Hepatocyte (in vitro differentiated cells): Measurements from ENCODE around the gene SFMBT2. TPM values are rescaled to one million over a fixed set of nuclear protein-coding genes. Genes with fewer than 3 reads are reported as not detected.

Source experiments
- DNase-seq: peaks from one replicate; pipeline ENCODE4 v3.0.0-alpha.2; 2016; ENCODE audit warnings: low spot score
- H2AFZ ChIP-seq: fragments of 200-600 bp; sonication (generic); 2 replicates; pipeline ENCODE4 v1.6.0; 2016; ENCODE audit warnings: antibody characterized with exemption, mild to moderate bottlenecking
- H3K27ac ChIP-seq: fragments of 200-600 bp; sonication (generic); 2 replicates; pipeline ENCODE4 v1.5.1; 2016; ENCODE audit warnings: mild to moderate bottlenecking
- H3K27me3 ChIP-seq: fragments of 200-600 bp; sonication (generic); 2 replicates; pipeline ENCODE4 v1.6.1; 2016
- H3K36me3 ChIP-seq: fragments of 200-600 bp; sonication (generic); replicated peaks from 2 replicates; pipeline ENCODE4 v1.5.1; 2016; ENCODE audit warnings: low read depth; ENCODE audit not compliant: insufficient read depth
- H3K4me1 ChIP-seq: fragments of 200-600 bp; sonication (generic); 2 replicates; pipeline ENCODE4 v1.5.1; 2016; ENCODE audit warnings: mild to moderate bottlenecking, moderate library complexity; ENCODE audit not compliant: insufficient read depth
- H3K4me2 ChIP-seq: fragments of 200-600 bp; sonication (generic); 2 replicates; pipeline ENCODE4 v1.6.0; 2016
- H3K4me3 ChIP-seq: fragments of 200-600 bp; sonication (generic); 2 replicates; pipeline ENCODE4 v1.5.1; 2016; ENCODE audit warnings: mild to moderate bottlenecking
- H3K79me2 ChIP-seq: fragments of 200-600 bp; sonication (generic); 2 replicates; pipeline ENCODE4 v1.6.0; 2017; ENCODE audit warnings: mild to moderate bottlenecking
- H3K9me2 ChIP-seq: fragments of 200-600 bp; sonication (generic); replicated peaks from 2 replicates; pipeline ENCODE4 v1.6.0; 2017; ENCODE audit warnings: mild to moderate bottlenecking; ENCODE audit not compliant: insufficient read depth
- H3K9me3 ChIP-seq: fragments of 200-600 bp; sonication (generic); 2 replicates; pipeline ENCODE4 v1.5.1; 2016; ENCODE audit warnings: low read depth, mild to moderate bottlenecking
- H4K20me1 ChIP-seq: fragments of 200-600 bp; sonication (generic); 2 replicates; pipeline ENCODE4 v1.6.0; 2016; ENCODE audit warnings: mild to moderate bottlenecking; ENCODE audit not compliant: insufficient read depth, poor library complexity, severe bottlenecking
- EZH2 ChIP-seq: fragments of 200-600 bp; sonication (generic); IDR thresholded peaks from 2 replicates; pipeline ENCODE4 v1.6.1; 2016; ENCODE audit warnings: antibody characterized with exemption, mild to moderate bottlenecking, borderline replicate concordance
- EZH2phosphoT487 ChIP-seq: fragments of 200-600 bp; sonication (generic); IDR thresholded peaks from one replicate; pipeline ENCODE4 v1.6.1; 2018; ENCODE audit warnings: antibody characterized with exemption, mild to moderate bottlenecking, low read depth, moderate library complexity; ENCODE audit not compliant: unreplicated experiment, severe bottlenecking
- WGBS: methylation state at CpG from one replicate; pipeline ENCODE4 v1.1.6; 2016; ENCODE audit warnings: low lambda C conversion rate; ENCODE audit errors: missing lambda C conversion rate; 5-methylcytosine and 5-hydroxymethylcytosine counted together
- polyA plus RNA-seq: library from polyadenylated mRNA; unstranded; fragments of >200 nt; fragmentation: Nextera tagmentation; extraction: Ambion mirVana; gene quantifications from 2 replicates; pipeline ENCODE4 v1.2.1, GENCODE V29; 2016
- total RNA-seq: library from RNA; depleted of rRNA; stranded (reverse); fragments of >200 nt; gene quantifications from 2 replicates; pipeline ENCODE4 v1.2.3, GENCODE V29; 2014
- TF ChIP-seq, protein P1 (sequence below): fragments of 200-600 bp; sonication (generic); IDR thresholded peaks from 2 replicates; pipeline ENCODE4 v1.5.1; 2016; ENCODE audit warnings: antibody characterized with exemption, mild to moderate bottlenecking; ENCODE audit not compliant: poor library complexity

SFMBT2 gene
- total and polyA plus RNA-seq, 2 experiments from 2014 or later, result 1.1 to 3.8 TPM

DNA sequence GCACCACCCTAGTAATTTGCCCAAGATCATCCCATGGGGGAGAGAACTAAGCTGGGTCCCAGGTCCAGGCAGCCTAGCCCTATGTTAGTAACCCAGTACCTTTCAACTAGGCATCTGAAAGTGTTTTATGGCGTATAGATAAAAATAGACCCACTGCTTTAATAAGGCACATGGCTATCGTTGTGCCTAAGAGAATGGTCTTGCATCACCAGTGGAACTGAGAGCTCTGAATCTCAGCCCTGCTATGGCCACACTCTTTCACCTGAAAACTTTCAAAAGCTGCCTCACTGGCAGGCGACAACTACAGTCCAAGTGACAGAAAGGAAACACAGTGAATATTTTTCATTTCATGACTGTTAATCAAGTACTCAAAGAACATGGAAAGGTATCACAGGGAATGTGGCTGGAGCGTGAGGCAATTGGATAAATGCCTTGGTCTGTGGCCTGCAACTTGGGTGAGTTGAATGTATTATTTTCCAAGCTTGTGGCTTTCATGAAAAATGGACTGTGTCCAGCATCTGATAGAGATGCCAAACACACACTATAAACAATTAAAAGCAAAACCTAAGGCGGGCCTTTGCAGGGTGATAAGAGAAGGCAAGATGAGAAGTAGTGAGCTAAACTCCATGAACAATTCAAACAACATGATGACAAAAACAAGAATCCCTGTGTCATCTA lies 18.0 kb upstream of the SFMBT2 start:
- no peaks in the 10 kb centered on the region for H3K9me3 ChIP-seq
- no peaks in the 10 kb centered on the region for H3K79me2 ChIP-seq
- H4K20me1 ChIP-seq, result no peaks in the 10 kb centered on the region
- H3K4me2 ChIP-seq, result no peak overlapping the region
- no peaks in the 10 kb centered on the region for H3K36me3 ChIP-seq
- peaks cover 25% of the 10 kb centered on the region for H3K27me3 ChIP-seq
- H3K4me3 ChIP-seq, result no peak overlapping the region
- 83% methylated on average over 5 of the region's 5 CpGs for WGBS
- H3K9me2 ChIP-seq, result no peaks in the 10 kb centered on the region
- H3K4me1 ChIP-seq, result no peaks in the 10 kb centered on the region
- TF ChIP-seq EZH2phosphoT487 (no peak), EZH2 (no peak)
- TF ChIP-seq, protein P1, sequence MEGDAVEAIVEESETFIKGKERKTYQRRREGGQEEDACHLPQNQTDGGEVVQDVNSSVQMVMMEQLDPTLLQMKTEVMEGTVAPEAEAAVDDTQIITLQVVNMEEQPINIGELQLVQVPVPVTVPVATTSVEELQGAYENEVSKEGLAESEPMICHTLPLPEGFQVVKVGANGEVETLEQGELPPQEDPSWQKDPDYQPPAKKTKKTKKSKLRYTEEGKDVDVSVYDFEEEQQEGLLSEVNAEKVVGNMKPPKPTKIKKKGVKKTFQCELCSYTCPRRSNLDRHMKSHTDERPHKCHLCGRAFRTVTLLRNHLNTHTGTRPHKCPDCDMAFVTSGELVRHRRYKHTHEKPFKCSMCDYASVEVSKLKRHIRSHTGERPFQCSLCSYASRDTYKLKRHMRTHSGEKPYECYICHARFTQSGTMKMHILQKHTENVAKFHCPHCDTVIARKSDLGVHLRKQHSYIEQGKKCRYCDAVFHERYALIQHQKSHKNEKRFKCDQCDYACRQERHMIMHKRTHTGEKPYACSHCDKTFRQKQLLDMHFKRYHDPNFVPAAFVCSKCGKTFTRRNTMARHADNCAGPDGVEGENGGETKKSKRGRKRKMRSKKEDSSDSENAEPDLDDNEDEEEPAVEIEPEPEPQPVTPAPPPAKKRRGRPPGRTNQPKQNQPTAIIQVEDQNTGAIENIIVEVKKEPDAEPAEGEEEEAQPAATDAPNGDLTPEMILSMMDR, result no peak
- H2AFZ ChIP-seq, result no peak overlapping the region
- no peak for DNase-seq
- H3K27ac ChIP-seq, result no peak overlapping the region

- no peak overlapping the region for H2AFZ ChIP-seq
- no peaks in the 10 kb centered on the region for H3K36me3 ChIP-seq
- no peak overlapping the region for H3K4me3 ChIP-seq
- no peaks in the 10 kb centered on the region for H3K4me1 ChIP-seq
- no peak overlapping the region for H3K27ac ChIP-seq
- DNase-seq, result no peak
- no peaks in the 10 kb centered on the region for H3K79me2 ChIP-seq
- no peaks in the 10 kb centered on the region for H4K20me1 ChIP-seq
- H3K9me3 ChIP-seq, result no peaks in the 10 kb centered on the region
- H3K9me2 ChIP-seq, result no peaks in the 10 kb centered on the region
- no peak overlapping the region for H3K4me2 ChIP-seq
- WGBS, result 82% methylated on average over 4 of the region's 4 CpGs
- H3K27me3 ChIP-seq, result peaks cover 49% of the 10 kb centered on the region
- no peak for TF ChIP-seq EZH2phosphoT487
- TF ChIP-seq EZH2, result no peak
- TF ChIP-seq, protein P1, result no peak
These were observed 15.5 kb upstream of the SFMBT2 start for GRCh38 chr10:7426349-7426748.

DNA sequence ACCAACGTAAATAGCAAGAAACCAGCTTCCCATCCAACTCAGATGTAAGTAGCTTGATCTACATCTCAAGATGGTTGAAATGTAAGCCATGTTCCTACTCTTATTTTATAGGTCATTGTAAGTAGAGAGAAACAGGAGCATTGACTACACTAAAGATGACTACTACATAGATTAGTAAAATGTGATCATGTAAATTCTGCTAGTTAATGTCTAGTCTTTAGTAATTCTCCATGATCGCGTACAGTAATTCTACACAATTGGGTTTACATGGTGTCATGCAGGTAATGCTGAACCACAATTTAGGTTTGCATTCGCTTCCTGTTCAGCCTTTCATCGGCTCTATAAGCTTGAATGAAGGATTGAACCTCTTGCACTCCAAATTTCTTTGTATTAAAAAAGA lies 14.9 kb upstream of the SFMBT2 start:
- H3K27ac ChIP-seq, result no peak overlapping the region
- 97% methylated on average over 5 of the region's 5 CpGs for WGBS

More for the DNA sequence above, 14.9 kb upstream of the SFMBT2 start:
- no peak for DNase-seq
- no peak overlapping the region for H3K4me2 ChIP-seq
- H3K36me3 ChIP-seq, result no peaks in the 10 kb centered on the region
- H3K9me3 ChIP-seq, result no peaks in the 10 kb centered on the region
- no peak overlapping the region for H3K4me3 ChIP-seq
- peaks cover 55% of the 10 kb centered on the region for H3K27me3 ChIP-seq
- H2AFZ ChIP-seq, result no peak overlapping the region
- TF ChIP-seq, protein P1, result no peak
- TF ChIP-seq EZH2phosphoT487, result no peak
- no peak for TF ChIP-seq EZH2
- H3K4me1 ChIP-seq, result no peaks in the 10 kb centered on the region
- H3K9me2 ChIP-seq, result no peaks in the 10 kb centered on the region
- no peaks in the 10 kb centered on the region for H3K79me2 ChIP-seq
- H4K20me1 ChIP-seq, result no peaks in the 10 kb centered on the region
